GM19455 (cell line): ENCODE results near the gene SORD.

Source experiments
- ATAC-seq: cut with Tn5 transposase; IDR thresholded peaks from one replicate; pipeline ENCODE4 v1.9.1; 2021; ENCODE audit not compliant: unreplicated experiment

Gene SORD

GRCh38 chr15:45114751-45115085 lies 91.7 kb downstream of the SORD start:
- ATAC-seq, result no peak

GRCh38 chr15:45115312-45115820 lies 92.4 kb downstream of the SORD start:
- no peak for ATAC-seq

- ATAC-seq, result no peak
Measured at GRCh38 chr15:45116006-45116481, 93.0 kb downstream of the SORD start.

GRCh38 chr15:45116482-45117307 lies 93.7 kb downstream of the SORD start:
- no peak for ATAC-seq

GRCh38 chr15:45117308-45118130 lies 94.5 kb downstream of the SORD start:
- no peak for ATAC-seq

GRCh38 chr15:45118131-45118588 lies 95.2 kb downstream of the SORD start:
- ATAC-seq, result peak; percentile 82

GRCh38 chr15:45118996-45119395 lies 96.0 kb downstream of the SORD start:
- ATAC-seq, result no peak

GRCh38 chr15:45120081-45120972 lies 97.3 kb downstream of the SORD start:
- no peak for ATAC-seq

GRCh38 chr15:45121020-45121419 lies 98.0 kb downstream of the SORD start:
- no peak for ATAC-seq

- no peak for ATAC-seq
Measured at GRCh38 chr15:45121706-45122417, 98.9 kb downstream of the SORD start.

GRCh38 chr15:45122719-45123118 lies 99.7 kb downstream of the SORD start:
- ATAC-seq, result no peak

- no peak for ATAC-seq
Measured at GRCh38 chr15:45123397-45123796, 100.4 kb downstream of the SORD start.

- ATAC-seq, result no peak
Measured at GRCh38 chr15:45126535-45127158, 103.7 kb downstream of the SORD start.
